Measurements from ENCODE around the gene KATNAL1.

DNA sequence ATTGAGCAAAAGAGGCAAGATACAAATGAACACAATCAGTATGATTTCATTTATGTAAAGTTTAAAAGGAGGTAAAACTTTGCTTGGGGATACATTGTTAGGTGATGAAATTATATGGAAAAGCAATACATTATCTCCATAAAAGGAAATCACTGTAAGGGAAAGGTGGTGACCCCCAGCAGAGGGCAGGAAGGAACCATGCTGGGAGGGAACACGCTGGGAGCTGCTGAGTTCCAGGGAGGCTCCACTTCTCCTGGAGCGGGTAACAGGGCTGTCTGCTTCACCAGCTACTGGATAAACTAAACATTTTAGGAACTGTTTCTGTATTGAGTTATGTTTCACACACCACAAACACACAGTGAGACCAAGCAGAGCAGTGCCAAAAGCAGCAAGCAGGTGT lies 91.2 kb downstream of the KATNAL1 start:
- TF ChIP-seq POLR2A (IDR thresholded peaks at IDR 0.05) (no peak), CTCF (IDR thresholded peaks at IDR 0.05) (no peak)
